ENCODE measurements around the gene FEZ2. TPM values are rescaled to one million over a fixed set of nuclear protein-coding genes. Genes with fewer than 3 reads are reported as not detected.

Gene FEZ2
- polyA plus RNA-seq, 2 of the 4 experiments (the other 2 are of a cell fraction): 52.5 to 124 TPM

- H3K4me3 ChIP-seq: no peak overlapping the region
- DNase-seq (ENCODE audit: low read depth in 1 of 2, low spot score in 1 of 2) (no peak), FAIRE-seq (no peak), ATAC-seq (no peak)
- CTCF ChIA-PET: interaction anchor here (1.4 to 4.2 kb wide), 2 partner anchors 14 to 48 kb away, joined by 3 to 14 read pairs; no protein-coding TSS in a partner anchor
- no peaks in the 10 kb centered on the region for H3K4me1 ChIP-seq
- TF ChIP-seq HMGXB4 (CRISPR knock-in tag; IDR thresholded peaks at IDR 0.05; ENCODE audit: borderline replicate concordance) (no peak), HEYL (CRISPR knock-in tag; IDR thresholded peaks at IDR 0.05) (no peak), SMC3 (IDR thresholded peaks at IDR 0.05) (no peak), POLR2AphosphoS2 (conservative IDR thresholded peaks at IDR 0.05; ENCODE audit: low read length) (no peak), RAD21 (conservative IDR thresholded peaks at IDR 0.05 in 1 of 2, IDR thresholded peaks at IDR 0.05 in 1 of 2) (no peak), MAFK (IDR thresholded peaks at IDR 0.05; ENCODE audit: partially characterized antibody) (no peak), MYC (IDR thresholded peaks at IDR 0.05; ENCODE audit: borderline replicate concordance, low read length) (no peak), NFE2L2 (conservative IDR thresholded peaks at IDR 0.05; ENCODE audit: low read length) (no peak), HDAC2 (IDR thresholded peaks at IDR 0.05) (no peak), CHD4 (IDR thresholded peaks at IDR 0.05; ENCODE audit: borderline replicate concordance) (no peak), MAX (IDR thresholded peaks at IDR 0.05) (no peak), FOXS1 (CRISPR knock-in tag; IDR thresholded peaks at IDR 0.05) (no peak), ATOH8 (CRISPR knock-in tag; IDR thresholded peaks at IDR 0.05; ENCODE audit: low read depth) (no peak), RFX5 (IDR thresholded peaks at IDR 0.05) (no peak), KDM1A (IDR thresholded peaks at IDR 0.05; ENCODE audit: low read depth) (no peak), HOXB5 (CRISPR knock-in tag; IDR thresholded peaks at IDR 0.05) (no peak)
- no peak overlapping the region for H3K27ac ChIP-seq
- WGBS (ENCODE audit: missing lambda C conversion rate): 95% methylated on average over 1 of the region's 1 CpG
- H3K9me3 ChIP-seq: no peaks in the 10 kb centered on the region
- POLR2A ChIA-PET: interaction anchor here (0.8 kb wide), 1 partner anchor 12 kb away, joined by 3 read pairs; the partner anchor contains the start of gene FEZ2
- no peak overlapping the region for H3K4me2 ChIP-seq
Measured at GRCh38 chr2:36609507-36609906, 11.5 kb upstream of the FEZ2 start.

GRCh38 chr2:36607947-36608346, 10.0 kb upstream of the FEZ2 start:
- Histone ChIP-seq H3K27ac (no peak overlapping the region), H3K4me1 (no peaks in the 10 kb centered on the region), H3K4me2 (no peak overlapping the region), H3K9me3 (no peaks in the 10 kb centered on the region), H3K4me3 (no peak overlapping the region)
- no peak for FAIRE-seq
- DNase-seq (ENCODE audit: low read depth in 1 of 2, low spot score in 1 of 2): no peak
- no peak for ATAC-seq
- 57% methylated on average over 3 of the region's 3 CpGs for WGBS (ENCODE audit: missing lambda C conversion rate)
- ChIA-PET POLR2A (no interaction called here), CTCF (interaction anchor here (0.7 kb wide), 1 partner anchor 12 kb away, joined by 3 read pairs; no protein-coding TSS in a partner anchor)
- no peak for TF ChIP-seq MYC (IDR thresholded peaks at IDR 0.05; ENCODE audit: borderline replicate concordance, low read length)
- no peak for TF ChIP-seq FOSB (CRISPR knock-in tag; IDR thresholded peaks at IDR 0.05)
- no peak for TF ChIP-seq HES2 (IDR thresholded peaks at IDR 0.05)
- TF ChIP-seq ATOH8 (CRISPR knock-in tag; IDR thresholded peaks at IDR 0.05; ENCODE audit: low read depth): no peak
- no peak for TF ChIP-seq EHMT2 (IDR thresholded peaks at IDR 0.05; ENCODE audit: low read depth)
- TF ChIP-seq EHF (CRISPR knock-in tag; IDR thresholded peaks at IDR 0.05): no peak
- TF ChIP-seq SMC3 (IDR thresholded peaks at IDR 0.05): no peak
- TF ChIP-seq KDM1A (IDR thresholded peaks at IDR 0.05; ENCODE audit: low read depth): no peak
- no peak for TF ChIP-seq POLR2A (IDR thresholded peaks at IDR 0.05; ENCODE audit: low read length)
- no peak for TF ChIP-seq HMGXB4 (CRISPR knock-in tag; IDR thresholded peaks at IDR 0.05; ENCODE audit: borderline replicate concordance)
- no peak for TF ChIP-seq TFCP2L1 (CRISPR knock-in tag; IDR thresholded peaks at IDR 0.05)
- TF ChIP-seq ZSCAN20 (CRISPR knock-in tag; IDR thresholded peaks at IDR 0.05): no peak
- no peak for TF ChIP-seq PBX3 (IDR thresholded peaks at IDR 0.05)
- no peak for TF ChIP-seq CBX2 (IDR thresholded peaks at IDR 0.05; ENCODE audit: borderline replicate concordance, low read depth)
- no peak for TF ChIP-seq JUN (IDR thresholded peaks at IDR 0.05)
- no peak for TF ChIP-seq KDM5A (IDR thresholded peaks at IDR 0.05)
- TF ChIP-seq HOXB5 (CRISPR knock-in tag; IDR thresholded peaks at IDR 0.05): no peak

Data from A549 (cell line).